ENCODE measurements around the gene RNFT2.

RNFT2 gene

GRCh38 chr12:116901612-116902011 lies 163.5 kb downstream of the RNFT2 start:
- no peak for DNase-seq (ENCODE audit: low spot score)

Small RNA genes within 50 kb of the gene (small RNA-seq; reads per million reads assigned to genes)
- 0 reads per million in 2 experiments for gene RNU6-558P

Data from SK-N-DZ (cell line).